B cell (primary cell): ENCODE results near the gene APCDD1L. TPM values are rescaled to one million over a fixed set of nuclear protein-coding genes. Genes with fewer than 3 reads are reported as not detected.
"Not testable (repeated sequence)": the region's sequence is repeated elsewhere in the genome, so short reads cannot be mapped to it uniquely, and the experiment has no call there.

Experiments used
- ATAC-seq: fragments of 200-7000 bp; cut with Tn5 transposase; one replicate; pipeline ENCODE4 v1.10.0; 2021; ENCODE audit warnings: low read depth, mild to moderate bottlenecking, moderate number of reproducible peaks, moderate library complexity
- CTCF ChIA-PET: fragments of 350-600 bp; sonication (Branson Sonifier 250); formaldehyde crosslinking; loops from one replicate; lab custom pipeline; 2021; ENCODE audit warnings: antibody characterized with exemption, inconsistent platforms; lab: Charles Lee
- POLR2A ChIA-PET: fragments of 350-600 bp; sonication (Branson Sonifier 250); formaldehyde crosslinking; loops from one replicate; lab custom pipeline; 2021; ENCODE audit warnings: antibody characterized with exemption; lab: Charles Lee
- DNase-seq: peaks from one replicate; pipeline ENCODE4 v3.0.0; 2013
- H2AFZ ChIP-seq: 2 replicates; pipeline ENCODE4 v1.6.1; 2012; ENCODE audit warnings: mild to moderate bottlenecking, low read depth, low read length; ENCODE audit not compliant: insufficient read depth, poor library complexity, severe bottlenecking
- H3K27ac ChIP-seq, 2 donors: 1 replicate in 1 of 2; 2 replicates in 1 of 2; pipeline ENCODE4 v1.5.1; 2012 to 2013; ENCODE audit warnings: low read length in 2 of 2, mild to moderate bottlenecking in 2 of 2, moderate library complexity in 1 of 2
- H3K27me3 ChIP-seq, 4 experiments: fragments of 200-600 bp in 1 of 4; sonication (generic) in 1 of 4; replicated peaks in 1 of 4; 1 replicate in 2 of 4; 2 replicates in 2 of 4; pipeline versions ENCODE4 v1.6.1 to v1.7.0; 2013 to 2016; ENCODE audit warnings: low read length in 3 of 4, mild to moderate bottlenecking in 2 of 4, mixed read lengths in 1 of 4, moderate library complexity in 1 of 4; ENCODE audit not compliant: insufficient read depth in 4 of 4, control insufficient read depth in 3 of 4; ENCODE audit errors: control extremely low read depth in 1 of 4
- H3K36me3 ChIP-seq, 2 experiments: replicated peaks in 1 of 2; 1 replicate in 1 of 2; 2 replicates in 1 of 2; pipeline versions ENCODE4 v1.6.1 to v1.7.1; 2013; ENCODE audit warnings: low read length in 1 of 2; ENCODE audit not compliant: insufficient read depth in 2 of 2, control insufficient read depth in 1 of 2; ENCODE audit errors: control extremely low read depth in 1 of 2, extremely low read depth in 1 of 2
- H3K4me1 ChIP-seq, 2 donors: fragments of 200-600 bp in 1 of 2; sonication (generic) in 1 of 2; 1 replicate in 1 of 2; 2 replicates in 1 of 2; pipeline versions ENCODE4 v1.5.1 to v1.6.1; 2013 to 2017; ENCODE audit warnings: low read length in 2 of 2; ENCODE audit not compliant: control insufficient read depth in 2 of 2, insufficient read depth in 2 of 2
- H3K4me2 ChIP-seq: replicated peaks from 2 replicates; pipeline ENCODE3; 2012; ENCODE audit warnings: mild to moderate bottlenecking, low read depth, low read length; ENCODE audit not compliant: poor library complexity, severe bottlenecking
- H3K4me3 ChIP-seq, 5 experiments: fragments of 200-600 bp in 1 of 5; sonication (generic) in 1 of 5; 1 replicate in 3 of 5; 2 replicates in 2 of 5; pipeline versions ENCODE4 v1.5.1 to v1.7.0; 2011 to 2016; ENCODE audit warnings: low read length in 4 of 5, mild to moderate bottlenecking in 4 of 5, low read depth in 2 of 5, control low read depth in 1 of 5, moderate library complexity in 1 of 5; ENCODE audit not compliant: insufficient read depth in 1 of 5; ENCODE audit errors: control extremely low read depth in 1 of 5, extremely low read depth in 1 of 5
- H3K79me2 ChIP-seq: fragments of 200-600 bp; sonication (generic); one replicate; pipeline ENCODE4 v1.6.0; 2016; ENCODE audit warnings: low read length; ENCODE audit not compliant: control insufficient read depth, insufficient read depth
- H3K9ac ChIP-seq: fragments of 200-600 bp; sonication (generic); 2 replicates; pipeline ENCODE4 v1.6.1; 2017; ENCODE audit warnings: mild to moderate bottlenecking, low read length, moderate library complexity
- H3K9me3 ChIP-seq, 3 donors: one replicate each; pipeline versions ENCODE4 v1.6.1 to v1.7.1; 2013; ENCODE audit warnings: low read length in 2 of 3; ENCODE audit not compliant: control insufficient read depth in 2 of 3, insufficient read depth in 1 of 3; ENCODE audit errors: control extremely low read depth in 1 of 3
- H4K20me1 ChIP-seq: 2 replicates; pipeline ENCODE4 v1.6.0; 2012; ENCODE audit warnings: mild to moderate bottlenecking, low read length; ENCODE audit not compliant: insufficient read depth, control insufficient read depth, poor library complexity, severe bottlenecking
- H3K27ac Mint-ChIP-seq: one replicate; pipeline ENCODE4 v1.8.0; 2021; ENCODE audit warnings: mixed read lengths
- H3K27me3 Mint-ChIP-seq: one replicate; pipeline ENCODE4 v1.8.0; 2021; ENCODE audit warnings: mixed read lengths
- H3K4me1 Mint-ChIP-seq: one replicate; pipeline ENCODE4 v1.8.0; 2021; ENCODE audit warnings: mixed read lengths
- H3K4me3 Mint-ChIP-seq: one replicate; pipeline ENCODE4 v1.8.0; 2021; ENCODE audit warnings: mixed read lengths
- H3K9me3 Mint-ChIP-seq: one replicate; pipeline ENCODE4 v1.8.0; 2022; ENCODE audit warnings: mixed read lengths; ENCODE audit not compliant: insufficient read depth
- CTCF ChIP-seq: fragments of 200-600 bp; IDR thresholded peaks from one replicate; pipeline ENCODE4 v1.8.0; 2022; ENCODE audit warnings: antibody characterized with exemption, mild to moderate bottlenecking
- EZH2 ChIP-seq: IDR thresholded peaks from 2 replicates; pipeline ENCODE4 v1.6.1; 2012; ENCODE audit warnings: borderline replicate concordance, low read depth, mild to moderate bottlenecking, moderate library complexity, low read length; ENCODE audit not compliant: insufficient read depth, poor library complexity, severe bottlenecking
- WGBS: methylation state at CpG from one replicate; pipeline ENCODE4 v1.1.5; 2013; ENCODE audit warnings: missing lambda C conversion rate; ENCODE audit not compliant: insufficient coverage; 5-methylcytosine and 5-hydroxymethylcytosine counted together
- intact Hi-C: fragments of 100-400 bp; cut with micrococcal nuclease; formaldehyde crosslinking; loops from one replicate; pipeline ENCODE4 v1.10.0; 2022
- polyA plus RNA-seq: library from polyadenylated mRNA; depleted of rRNA; stranded (reverse); fragments of >200 nt; gene quantifications from 2 replicates; pipeline ENCODE4 v1.2.3, GENCODE V29; 2012
- total RNA-seq, 2 donors: library from RNA; stranded (reverse); fragments of 120-200 nt in 1 of 2; gene quantifications; 1 replicate in 1 of 2; 2 replicates in 1 of 2; pipeline versions ENCODE4 v1.2.3 to v1.2.4, GENCODE V29; 2013 to 2022

APCDD1L gene
- total and polyA plus RNA-seq, 2 donors (not counting 1 experiment from before 2014, with no cell fraction given): not detected

- POLR2A ChIA-PET: no interaction called here
- Histone ChIP-seq H3K9ac (no peak overlapping the region), H3K27me3 (peaks cover 0 to 31% (median 6%) of the 10 kb centered on the region in 4 experiments), H3K36me3 (no peaks in the 10 kb centered on the region), H4K20me1 (no peaks in the 10 kb centered on the region), H3K4me1 (no peaks in the 10 kb centered on the region), H3K79me2 (no peaks in the 10 kb centered on the region), H2AFZ (no peak overlapping the region), H3K4me3 (no peak overlapping the region), H3K4me2 (no peak overlapping the region), H3K9me3 (peaks cover 0 to 15% (median 10%) of the 10 kb centered on the region in 3 donors), H3K27ac (no peak overlapping the region)
- no peak overlapping the region for H3K27ac Mint-ChIP-seq
- intact Hi-C loops: no loop called here
- H3K27me3 Mint-ChIP-seq: peaks cover 32% of the 10 kb centered on the region
- peaks cover 4% of the 10 kb centered on the region for H3K9me3 Mint-ChIP-seq
- no peak for ATAC-seq
- no peak for DNase-seq
- no peaks in the 10 kb centered on the region for H3K4me1 Mint-ChIP-seq
- TF ChIP-seq EZH2 (no peak), CTCF (no peak)
- CTCF ChIA-PET: no interaction called here
- no peak overlapping the region for H3K4me3 Mint-ChIP-seq
- WGBS: 85% methylated on average over 2 of the region's 2 CpGs
These were observed 4.3 kb downstream of the APCDD1L start for GRCh38 chr20:58510921-58511320.

GRCh38 chr20:58508762-58509395, 6.3 kb downstream of the APCDD1L start:
- no peak overlapping the region for H3K4me3 Mint-ChIP-seq
- TF ChIP-seq CTCF (no peak), EZH2 (no peak)
- ChIA-PET POLR2A (no interaction called here), CTCF (no interaction called here)
- peaks cover 26% of the 10 kb centered on the region for H3K27me3 Mint-ChIP-seq
- no peak overlapping the region for H2AFZ ChIP-seq
- no peaks in the 10 kb centered on the region for H3K36me3 ChIP-seq
- no peak overlapping the region for H3K4me2 ChIP-seq
- H4K20me1 ChIP-seq: no peaks in the 10 kb centered on the region
- intact Hi-C loops: no loop called here
- peaks cover 0 to 28% (median 27%) of the 10 kb centered on the region in 3 donors for H3K9me3 ChIP-seq
- ATAC-seq (no peak), DNase-seq (no peak)
- peaks cover 4% of the 10 kb centered on the region for H3K9me3 Mint-ChIP-seq
- H3K27ac Mint-ChIP-seq: no peak overlapping the region
- no peaks in the 10 kb centered on the region for H3K4me1 Mint-ChIP-seq
- 92% methylated on average over 17 of the region's 17 CpGs for WGBS
- H3K9ac ChIP-seq: no peak overlapping the region
- no peak overlapping the region for H3K27ac ChIP-seq
- H3K27me3 ChIP-seq: peaks cover 0 to 22% (median 2%) of the 10 kb centered on the region in 4 experiments
- H3K4me1 ChIP-seq: no peaks in the 10 kb centered on the region
- H3K79me2 ChIP-seq: no peaks in the 10 kb centered on the region
- H3K4me3 ChIP-seq: no peak overlapping the region

DNA sequence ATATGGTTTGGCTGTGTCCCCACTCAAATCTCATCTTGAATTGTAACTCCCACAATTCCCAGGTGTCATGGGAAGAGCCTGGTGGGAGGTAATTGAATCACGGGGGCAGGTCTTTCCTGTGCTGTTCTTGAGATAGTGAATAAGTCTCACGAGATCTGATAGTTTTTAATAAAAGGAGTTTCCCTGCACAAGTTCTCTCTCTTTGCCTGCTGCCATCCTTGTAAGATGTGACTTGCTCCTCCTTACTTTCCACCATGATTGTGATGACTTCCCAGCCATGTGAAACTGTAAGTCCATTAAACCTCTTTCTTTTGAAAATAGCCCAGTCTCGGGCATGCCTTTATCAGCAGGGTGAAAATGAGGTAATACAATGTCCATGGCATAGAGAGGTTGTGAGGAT, 8.2 kb downstream of the APCDD1L start:
- H3K4me2 ChIP-seq, H3K27ac Mint-ChIP-seq, intact Hi-C loops, H3K27ac ChIP-seq, H3K4me3 Mint-ChIP-seq, H3K27me3 ChIP-seq, H2AFZ ChIP-seq, H3K4me3 ChIP-seq, H3K79me2 ChIP-seq, H3K9me3 Mint-ChIP-seq, H4K20me1 ChIP-seq, DNase-seq, H3K4me1 Mint-ChIP-seq, H3K36me3 ChIP-seq, H3K4me1 ChIP-seq, H3K9ac ChIP-seq, ATAC-seq, CTCF ChIA-PET: not testable (repeated sequence)
- POLR2A ChIA-PET: interaction anchor here (0.7 kb wide), 1 partner anchor 1100 kb away, joined by 4 read pairs; no protein-coding TSS in a partner anchor
- peaks cover 16% of the 10 kb centered on the region for H3K27me3 Mint-ChIP-seq
- 83% methylated on average over 1 of the region's 3 CpGs for WGBS
- peaks cover 0 to 32% (median 27%) of the 10 kb centered on the region in 3 donors for H3K9me3 ChIP-seq
